Ramos (cell line): ENCODE results near the gene UNG.

Experiments used
- in situ Hi-C: fragments of 300-500 bp; cut with MboI; formaldehyde crosslinking; loops from one replicate; pipeline ENCODE4 v1.14.3; 2022; ENCODE audit warnings: low sequenced_read_pairs; ENCODE audit not compliant: unreplicated experiment

UNG gene

DNA sequence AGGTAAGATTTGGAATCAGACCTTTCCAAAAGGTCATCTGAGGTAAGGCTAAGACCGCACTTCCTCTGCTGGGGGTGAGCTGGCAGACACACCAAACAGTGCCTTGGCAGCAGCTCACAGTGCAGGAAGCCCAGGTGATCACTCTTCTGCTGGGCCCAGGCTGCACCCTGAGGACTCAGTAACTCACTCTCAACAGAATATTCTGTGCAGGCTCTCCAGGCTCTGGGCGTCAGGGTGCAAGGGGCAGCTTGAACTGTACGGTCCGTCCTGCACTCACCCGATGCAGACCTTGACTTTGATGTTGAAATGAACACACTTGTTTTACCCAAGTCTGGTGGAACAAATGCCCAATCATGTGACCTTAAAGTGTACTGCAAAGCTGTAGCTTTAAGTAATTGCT lies 10.1 kb upstream of the UNG start:
- in situ Hi-C loops = no loop called here

DNA sequence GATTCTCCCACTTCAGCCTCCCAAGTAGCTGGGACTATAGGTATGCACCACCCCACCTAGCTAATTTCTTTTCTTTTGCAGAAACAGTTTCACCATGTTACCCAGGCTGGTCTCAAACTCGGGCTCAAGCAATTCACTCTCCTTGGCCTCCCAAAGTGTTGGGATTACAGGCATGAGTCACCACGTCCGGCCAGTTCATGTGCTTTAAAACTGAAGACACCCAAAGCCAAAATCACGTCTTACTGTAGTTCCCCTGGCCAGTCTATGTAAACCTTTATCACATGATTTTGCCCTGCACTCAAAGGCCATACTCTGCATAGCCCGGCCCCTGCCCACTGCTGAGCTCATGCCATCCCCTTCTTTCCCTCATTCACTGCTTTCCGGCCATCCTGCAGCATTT lies 8.6 kb upstream of the UNG start:
- in situ Hi-C loops = no loop called here

DNA sequence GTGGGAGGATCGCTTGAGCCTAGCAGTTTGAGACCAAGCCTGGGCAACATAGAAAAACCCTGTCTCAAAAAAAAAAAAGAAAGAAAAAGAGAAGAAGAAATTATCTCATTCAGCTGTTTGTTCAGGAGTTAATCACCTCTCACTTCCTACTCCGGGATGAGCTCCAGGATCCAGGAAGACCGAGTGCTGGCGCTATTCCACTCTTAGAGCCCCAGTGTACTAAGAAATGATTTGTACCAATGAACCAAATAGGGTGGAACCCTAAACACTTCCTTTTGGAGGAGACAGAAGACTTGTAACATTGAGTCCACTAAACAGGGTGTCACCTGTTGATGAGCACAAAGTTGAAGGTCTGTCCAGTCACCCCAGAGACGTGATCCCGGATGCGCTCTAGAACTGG lies 7.7 kb upstream of the UNG start:
- in situ Hi-C loops = loop anchor here (5.0 to 10.0 kb wide), 4 partner anchors 132 to 525 kb away; partner anchors contain the start of genes ISCU and SART3

DNA sequence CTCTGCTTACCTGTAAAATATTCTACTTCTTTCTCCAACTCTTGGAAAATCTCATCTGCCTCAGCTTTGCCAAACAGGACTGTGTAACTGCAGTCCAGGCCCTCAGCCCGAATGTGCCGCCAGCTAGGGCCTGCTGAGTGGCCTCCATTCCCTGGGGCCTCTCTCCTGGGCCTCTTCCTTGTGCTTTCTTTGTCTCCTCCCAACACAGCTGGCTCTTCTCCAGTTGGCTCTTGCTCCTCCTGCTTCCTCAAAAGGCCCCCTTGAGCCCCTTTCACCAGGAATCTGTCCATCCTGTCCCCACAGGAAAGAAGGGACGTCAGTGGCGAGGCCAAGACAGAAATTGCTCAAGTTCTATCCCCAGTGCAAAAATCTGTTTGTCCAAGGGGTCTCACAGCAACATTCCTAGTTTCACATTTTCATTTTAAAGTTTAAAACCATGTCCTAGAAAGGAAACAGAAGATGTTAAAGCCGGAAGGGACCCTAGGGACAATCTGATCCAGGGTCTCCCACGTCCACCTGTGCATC lies 4.8 kb upstream of the UNG start:
- in situ Hi-C loops = loop anchor here (5.0 to 10.0 kb wide), 4 partner anchors 135 to 528 kb away; partner anchors contain the start of genes ISCU and SART3

DNA sequence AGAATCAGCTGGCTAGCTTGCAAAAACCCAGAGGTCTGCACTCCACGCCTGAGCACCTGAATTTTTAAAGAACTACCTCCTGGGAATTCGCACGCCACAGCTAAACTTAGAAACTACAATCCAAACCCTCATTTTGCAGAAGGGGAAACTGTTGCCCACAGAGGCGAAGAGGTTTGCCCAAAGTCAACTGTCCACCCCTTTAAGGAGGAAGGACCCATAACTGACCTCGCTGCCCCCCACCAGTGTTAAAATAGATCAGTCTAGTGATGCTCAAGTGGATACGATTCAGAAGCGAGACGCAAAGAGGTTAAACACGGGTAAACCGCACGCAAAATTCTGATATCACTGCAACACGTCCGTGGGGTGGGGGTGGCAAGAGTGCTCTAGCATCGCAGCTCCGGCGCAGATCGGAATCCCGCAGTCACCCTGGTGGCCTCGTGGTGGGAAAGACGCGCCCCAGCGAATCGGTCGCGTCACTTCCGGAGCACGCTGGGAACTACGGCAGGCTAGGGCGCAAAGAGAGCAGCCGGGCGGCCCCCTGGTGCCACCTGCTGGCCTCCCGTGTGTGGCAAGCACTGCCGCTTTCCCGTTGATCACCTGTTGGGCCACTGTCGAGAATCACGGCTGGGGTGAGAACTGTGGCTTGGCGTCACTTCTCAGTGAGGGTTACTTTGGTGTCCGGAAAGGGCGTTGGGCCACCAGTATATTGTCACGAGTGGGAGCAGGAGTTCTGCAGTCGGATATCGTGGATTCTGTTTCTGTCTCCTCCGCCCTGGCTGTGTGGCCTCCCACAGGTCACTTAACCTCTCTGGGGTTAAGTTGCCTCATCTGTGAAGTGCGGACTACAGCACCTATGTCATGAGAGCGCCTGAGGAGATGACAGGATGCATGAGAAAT lies 4.1 kb upstream of the UNG start, which contains the start of gene ALKBH2:
Gene ALKBH2, minus strand, starts transcription at position 451 of the 897 bp plus-strand sequence. CDS start 686 bp downstream, outside the sequence.
- in situ Hi-C loops = loop anchor here (5.0 to 10.0 kb wide), 4 partner anchors 136 to 528 kb away; partner anchors contain the start of genes ISCU and SART3

DNA sequence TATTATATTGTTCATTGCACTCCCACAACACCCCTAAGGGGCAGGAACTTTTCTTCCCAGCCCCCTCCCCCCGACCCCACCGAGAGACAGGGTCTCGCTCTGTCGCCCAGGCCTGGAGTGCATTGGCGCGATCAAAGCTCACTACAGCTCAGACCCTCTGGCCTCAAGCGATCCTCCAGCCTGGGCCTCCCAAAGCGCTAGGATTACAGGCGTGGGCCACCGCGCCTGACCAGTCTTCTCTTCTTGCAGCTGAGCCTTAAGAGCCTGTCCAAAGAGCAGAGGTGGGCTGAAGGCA lies 310 bp upstream of the UNG start:
- in situ Hi-C loops = loop anchor here (10.0 kb wide), 2 partner anchors 292 to 532 kb away; partner anchors contain the start of genes ISCU and SART3

DNA sequence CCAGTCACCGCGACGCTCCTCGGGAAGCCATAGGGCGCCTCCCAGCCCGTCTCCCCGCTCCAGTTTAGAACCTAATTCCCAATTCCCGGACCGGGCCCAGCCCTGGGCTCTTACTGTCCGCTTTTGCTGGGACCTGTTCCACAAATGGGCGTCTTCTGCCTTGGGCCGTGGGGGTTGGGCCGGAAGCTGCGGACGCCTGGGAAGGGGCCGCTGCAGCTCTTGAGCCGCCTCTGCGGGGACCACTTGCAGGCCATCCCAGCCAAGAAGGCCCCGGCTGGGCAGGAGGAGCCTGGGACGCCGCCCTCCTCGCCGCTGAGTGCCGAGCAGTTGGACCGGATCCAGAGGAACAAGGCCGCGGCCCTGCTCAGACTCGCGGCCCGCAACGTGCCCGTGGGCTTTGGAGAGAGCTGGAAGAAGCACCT lies 797 bp downstream of the UNG start:
- in situ Hi-C loops = loop anchor here (10.0 kb wide), 2 partner anchors 293 to 533 kb away; partner anchors contain the start of genes ISCU and SART3

DNA sequence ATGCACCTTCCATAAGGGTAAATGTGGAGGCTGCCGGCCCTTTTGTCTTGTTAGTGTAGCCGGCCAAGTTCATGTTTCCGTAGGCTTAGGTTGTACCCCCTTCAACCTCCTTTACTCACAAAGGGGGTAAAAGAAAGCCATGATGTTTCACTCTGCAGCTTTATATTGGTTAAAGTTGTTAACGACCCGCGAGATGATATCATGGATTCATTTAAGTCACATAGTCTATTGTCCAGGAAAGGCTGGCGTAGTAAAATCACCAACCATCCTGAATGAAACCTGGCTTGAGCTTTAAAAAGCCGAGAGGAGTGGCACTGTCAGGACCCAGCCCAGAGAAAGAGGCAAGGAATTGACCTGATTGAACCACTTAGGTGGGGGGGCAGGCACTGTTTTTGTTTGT lies 1.3 kb downstream of the UNG start:
- in situ Hi-C loops = loop anchor here (10.0 kb wide), 2 partner anchors 294 to 534 kb away; partner anchors contain the start of genes ISCU and SART3

DNA sequence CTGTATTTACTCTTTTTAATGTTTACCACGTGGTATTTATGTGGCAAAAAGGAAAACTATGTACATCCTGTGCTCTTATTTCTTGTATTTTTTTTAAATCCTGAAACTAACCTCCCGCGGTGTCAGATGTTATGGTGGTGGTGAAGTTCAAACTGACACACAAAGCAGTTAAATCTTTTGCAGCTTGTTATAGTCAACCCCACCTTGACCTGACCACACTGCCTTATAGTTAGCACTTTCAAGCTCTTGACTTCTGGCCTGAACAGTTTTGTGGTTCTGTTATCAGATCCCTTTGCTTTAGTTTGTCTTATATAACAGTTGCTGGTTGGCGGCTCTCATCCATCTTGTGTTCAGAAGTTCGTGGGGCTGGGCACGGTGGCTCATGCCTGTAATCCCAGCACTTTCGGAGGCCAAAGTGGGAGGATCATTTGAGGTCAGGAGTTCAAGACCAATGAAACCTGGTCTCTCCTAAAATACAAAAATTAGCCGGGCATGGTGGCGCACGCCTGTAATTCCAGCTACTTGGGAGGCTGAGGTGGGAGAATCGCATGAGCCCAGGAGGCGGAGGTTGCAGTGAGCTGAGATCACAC lies 2.1 kb downstream of the UNG start:
- in situ Hi-C loops = loop anchor here (10.0 kb wide), 2 partner anchors 295 to 535 kb away; partner anchors contain the start of genes ISCU and SART3

DNA sequence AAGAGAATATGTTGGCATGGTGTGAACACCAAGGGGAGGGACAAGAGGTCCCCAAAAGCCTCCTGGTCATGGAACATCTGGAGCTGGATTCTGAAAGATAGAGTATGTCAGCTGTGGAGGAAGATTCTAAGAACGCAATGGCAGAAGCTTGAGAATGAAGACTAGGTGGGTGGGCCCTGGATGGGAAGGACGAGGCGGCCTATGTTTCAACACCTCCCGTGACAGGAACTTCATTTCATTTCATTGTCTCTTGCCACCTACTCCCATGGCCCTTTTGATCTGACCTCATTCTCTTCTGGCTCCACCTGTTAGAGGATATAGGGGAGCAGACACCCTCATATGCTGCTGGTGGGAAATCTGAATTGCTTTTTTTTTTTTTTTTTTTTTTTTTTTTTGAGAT lies 3.3 kb downstream of the UNG start:
- in situ Hi-C loops = no loop called here

DNA sequence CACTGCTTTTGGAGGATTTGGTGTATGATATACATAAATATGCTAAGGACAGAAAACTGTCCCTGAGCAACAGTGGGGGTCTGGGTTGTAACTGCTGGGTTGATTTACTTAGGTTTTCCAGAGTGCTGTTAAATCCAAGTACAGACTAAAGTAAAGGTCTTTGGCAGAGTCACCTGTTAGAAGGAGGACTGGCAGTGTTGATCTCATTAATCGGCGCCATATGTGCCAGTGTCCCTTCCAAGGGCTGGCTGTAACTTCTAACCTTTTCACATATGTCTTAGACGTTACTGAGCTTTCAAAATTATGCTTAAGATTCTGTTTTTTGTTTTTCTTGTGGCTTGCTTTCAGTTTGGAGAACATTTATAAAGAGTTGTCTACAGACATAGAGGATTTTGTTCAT lies 5.1 kb downstream of the UNG start:
- in situ Hi-C loops = no loop called here

DNA sequence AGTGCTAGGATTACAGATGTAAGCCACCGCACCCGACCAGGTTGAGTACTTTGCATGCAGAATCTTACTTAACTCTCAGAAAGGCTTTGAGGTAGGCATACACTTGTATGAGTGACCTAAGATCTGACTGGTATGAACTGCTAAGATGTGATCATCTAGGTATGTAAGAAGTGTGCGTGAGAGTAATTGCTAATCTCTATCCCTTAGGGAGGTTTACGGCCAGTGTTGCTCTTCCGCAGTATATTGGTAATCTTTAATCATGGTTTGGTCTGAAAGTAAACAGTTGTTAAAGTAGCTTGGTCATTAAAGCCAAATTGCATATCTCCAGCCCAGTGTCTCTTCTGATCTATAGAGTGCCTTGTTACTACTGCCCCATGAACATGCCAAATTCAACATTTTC lies 7.8 kb downstream of the UNG start:
- in situ Hi-C loops = no loop called here

DNA sequence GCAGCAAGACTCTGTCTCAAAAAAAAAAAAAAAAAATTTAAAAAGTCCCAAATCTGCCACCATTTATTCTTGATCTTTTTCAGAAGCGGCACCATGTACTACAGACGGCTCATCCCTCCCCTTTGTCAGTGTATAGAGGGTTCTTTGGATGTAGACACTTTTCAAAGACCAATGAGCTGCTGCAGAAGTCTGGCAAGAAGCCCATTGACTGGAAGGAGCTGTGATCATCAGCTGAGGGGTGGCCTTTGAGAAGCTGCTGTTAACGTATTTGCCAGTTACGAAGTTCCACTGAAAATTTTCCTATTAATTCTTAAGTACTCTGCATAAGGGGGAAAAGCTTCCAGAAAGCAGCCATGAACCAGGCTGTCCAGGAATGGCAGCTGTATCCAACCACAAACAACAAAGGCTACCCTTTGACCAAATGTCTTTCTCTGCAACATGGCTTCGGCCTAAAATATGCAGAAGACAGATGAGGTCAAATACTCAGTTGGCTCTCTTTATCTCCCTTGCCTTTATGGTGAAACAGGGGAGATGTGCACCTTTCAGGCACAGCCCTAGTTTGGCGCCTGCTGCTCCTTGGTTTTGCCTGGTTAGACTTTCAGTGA lies 12.5 kb downstream of the UNG start:
- in situ Hi-C loops = loop anchor here (10.0 kb wide), 1 partner anchor 275 kb away; no protein-coding TSS in a partner anchor

DNA sequence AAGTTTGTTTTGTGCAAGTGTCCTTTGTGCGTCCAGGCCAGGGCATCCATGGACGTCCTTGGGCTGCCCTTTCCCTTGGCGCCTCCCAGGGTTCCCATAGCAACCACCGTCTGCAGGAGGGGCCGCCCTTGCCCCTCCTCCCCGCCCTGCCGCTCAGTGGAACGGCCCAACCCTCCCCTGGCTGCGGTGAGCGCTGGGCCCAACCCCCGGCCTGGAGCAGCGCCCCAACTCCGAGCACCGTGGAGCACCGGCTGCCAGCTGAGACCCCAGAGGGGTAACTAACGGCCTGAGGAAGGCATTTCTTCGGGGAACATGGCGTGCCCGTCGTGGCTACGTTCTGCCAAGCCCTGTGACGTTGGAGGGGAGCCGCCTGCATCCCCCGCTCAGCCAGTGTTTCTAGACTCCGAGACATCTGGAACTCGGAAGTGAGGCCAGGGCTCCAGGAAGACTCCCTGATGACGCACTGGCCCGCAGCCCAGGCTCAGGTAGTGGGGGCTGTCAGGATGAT lies 13.6 kb downstream of the UNG start:
- in situ Hi-C loops = loop anchor here (10.0 kb wide), 1 partner anchor 274 kb away; no protein-coding TSS in a partner anchor

DNA sequence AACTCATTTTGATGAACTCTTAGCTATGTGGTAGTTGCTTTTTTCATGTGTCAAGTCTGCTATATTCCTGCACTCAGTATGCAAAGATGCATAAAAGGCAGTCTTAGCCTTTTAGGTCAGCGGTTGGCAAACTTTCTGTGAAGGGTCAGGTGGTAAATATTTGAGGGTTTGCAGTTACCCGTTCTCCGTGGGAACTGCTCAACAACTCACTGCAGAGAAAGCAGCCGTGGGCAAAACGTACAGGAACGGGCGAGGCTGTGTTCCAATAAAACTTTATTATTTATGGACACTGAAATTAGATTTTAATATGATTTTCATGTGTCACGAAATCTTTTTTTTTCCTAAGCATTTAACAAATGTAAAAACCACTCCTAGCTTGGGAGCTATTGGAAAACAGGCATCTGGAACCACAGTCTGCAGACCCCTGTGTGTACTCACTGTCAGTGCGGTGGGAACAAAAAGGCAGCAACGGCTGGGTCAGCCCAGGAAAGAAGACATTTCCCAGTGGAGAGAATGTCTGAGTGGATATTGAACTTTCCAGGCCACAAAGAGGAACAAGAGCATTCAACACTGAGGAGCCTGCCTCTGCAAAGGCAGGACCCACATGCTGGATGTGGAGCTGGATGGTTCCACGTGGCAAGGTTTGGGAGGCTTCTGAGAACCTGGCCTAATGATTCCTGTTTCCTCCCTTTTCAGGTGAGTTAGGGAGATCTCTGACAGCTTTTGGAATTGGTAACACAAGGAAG lies 15.5 kb downstream of the UNG start:
- in situ Hi-C loops = loop anchor here (10.0 kb wide), 1 partner anchor 272 kb away; no protein-coding TSS in a partner anchor

DNA sequence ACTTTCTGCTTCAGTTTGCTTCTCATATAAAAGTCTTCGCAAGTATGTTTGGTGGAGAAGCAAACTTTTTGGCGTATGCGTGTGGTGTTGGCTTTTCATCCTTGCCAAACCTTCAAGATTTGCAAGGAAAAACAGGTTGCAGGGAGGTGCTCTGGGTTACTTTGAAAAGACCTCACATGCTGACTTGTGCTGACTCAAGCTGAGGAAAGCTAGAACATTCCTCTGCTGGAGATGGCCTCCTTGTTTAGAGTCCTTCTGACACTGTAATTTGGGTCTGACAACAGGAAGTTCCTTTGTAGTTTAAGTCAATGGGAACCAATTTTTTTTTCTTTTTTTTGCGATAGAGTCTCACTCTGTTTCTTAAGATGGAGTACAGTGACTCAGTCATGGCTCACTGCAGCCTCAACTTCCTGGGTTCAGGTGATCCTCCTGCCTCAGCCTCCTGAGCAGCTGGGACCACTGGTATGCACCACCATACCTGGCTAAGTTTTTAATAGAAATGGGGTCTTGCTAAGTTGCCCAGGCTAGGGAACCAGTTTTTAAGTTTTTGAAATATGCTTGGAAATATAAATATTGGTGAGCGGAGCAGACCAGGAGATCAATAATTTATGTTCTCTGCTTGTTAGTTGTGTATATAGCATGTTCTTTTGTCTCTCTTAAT lies 16.4 kb downstream of the UNG start:
- in situ Hi-C loops = loop anchor here (10.0 kb wide), 1 partner anchor 271 kb away; no protein-coding TSS in a partner anchor

DNA sequence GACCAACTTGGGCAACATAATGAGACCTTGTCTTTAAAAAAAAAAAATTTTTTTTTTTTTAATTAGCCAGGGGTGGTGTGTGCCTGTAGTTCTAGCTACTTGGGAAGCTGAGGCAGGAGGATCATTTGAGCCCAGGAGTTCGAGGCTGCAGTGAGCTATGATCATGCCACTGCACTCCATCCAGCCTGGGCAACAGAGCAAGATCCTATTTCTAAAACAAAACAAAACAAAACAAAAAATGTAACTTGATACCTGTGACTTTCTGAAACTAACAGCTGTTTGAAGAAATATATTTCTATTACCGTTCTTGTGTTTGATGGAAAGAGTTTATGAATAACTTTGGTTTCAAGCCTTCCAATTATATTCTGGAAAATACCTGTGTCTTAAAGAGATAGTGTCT lies 17.2 kb downstream of the UNG start:
- in situ Hi-C loops = loop anchor here (10.0 kb wide), 1 partner anchor 270 kb away; no protein-coding TSS in a partner anchor

DNA sequence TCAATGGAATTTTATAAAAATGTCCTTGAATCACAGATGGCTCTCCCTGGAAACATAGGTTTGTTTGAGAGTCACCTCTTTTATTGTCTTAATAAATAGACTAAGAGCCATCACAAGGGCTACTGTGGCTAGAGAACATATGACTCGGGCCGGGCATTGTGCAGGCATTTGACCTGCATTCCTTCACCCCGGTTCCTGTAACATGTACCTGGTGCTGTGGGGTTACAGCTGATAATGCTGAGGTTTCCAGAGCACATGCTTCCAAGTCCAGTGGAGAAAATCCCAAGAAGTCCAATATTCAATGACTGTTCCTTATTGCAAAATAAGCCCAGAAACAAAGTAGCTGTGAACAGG lies 18.0 kb downstream of the UNG start:
- in situ Hi-C loops = loop anchor here (10.0 kb wide), 1 partner anchor 269 kb away; no protein-coding TSS in a partner anchor
